ENCODE results near the gene MPRIP.

DNA sequence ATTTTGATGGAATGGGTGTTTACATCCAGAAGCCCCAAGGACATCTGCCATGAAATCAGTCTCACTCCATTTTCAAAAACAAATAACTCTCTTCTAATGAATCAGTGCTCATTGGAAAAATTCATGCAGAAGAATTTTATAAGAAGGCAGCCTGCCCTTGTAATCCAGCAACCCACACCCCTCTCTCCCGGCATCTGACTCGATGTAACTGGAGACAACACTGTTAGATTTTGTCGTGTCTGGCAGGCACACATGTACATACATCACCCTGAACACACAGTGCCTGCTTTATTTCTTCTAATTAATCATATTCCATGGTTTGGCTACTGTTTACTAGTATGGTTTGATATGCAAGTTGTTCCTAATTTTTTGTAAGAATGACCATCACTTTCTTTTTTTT, 175.7 kb downstream of the MPRIP start:
- TF ChIP-seq, protein P1, sequence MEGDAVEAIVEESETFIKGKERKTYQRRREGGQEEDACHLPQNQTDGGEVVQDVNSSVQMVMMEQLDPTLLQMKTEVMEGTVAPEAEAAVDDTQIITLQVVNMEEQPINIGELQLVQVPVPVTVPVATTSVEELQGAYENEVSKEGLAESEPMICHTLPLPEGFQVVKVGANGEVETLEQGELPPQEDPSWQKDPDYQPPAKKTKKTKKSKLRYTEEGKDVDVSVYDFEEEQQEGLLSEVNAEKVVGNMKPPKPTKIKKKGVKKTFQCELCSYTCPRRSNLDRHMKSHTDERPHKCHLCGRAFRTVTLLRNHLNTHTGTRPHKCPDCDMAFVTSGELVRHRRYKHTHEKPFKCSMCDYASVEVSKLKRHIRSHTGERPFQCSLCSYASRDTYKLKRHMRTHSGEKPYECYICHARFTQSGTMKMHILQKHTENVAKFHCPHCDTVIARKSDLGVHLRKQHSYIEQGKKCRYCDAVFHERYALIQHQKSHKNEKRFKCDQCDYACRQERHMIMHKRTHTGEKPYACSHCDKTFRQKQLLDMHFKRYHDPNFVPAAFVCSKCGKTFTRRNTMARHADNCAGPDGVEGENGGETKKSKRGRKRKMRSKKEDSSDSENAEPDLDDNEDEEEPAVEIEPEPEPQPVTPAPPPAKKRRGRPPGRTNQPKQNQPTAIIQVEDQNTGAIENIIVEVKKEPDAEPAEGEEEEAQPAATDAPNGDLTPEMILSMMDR (conservative IDR thresholded peaks at IDR 0.05; ENCODE audit: low read depth, low read length) = no peak
- TF ChIP-seq EZH2 (IDR thresholded peaks at IDR 0.05; ENCODE audit: low read length, unreplicated experiment) = no peak
- no peak for TF ChIP-seq EZH2phosphoT487 (IDR thresholded peaks at IDR 0.05; ENCODE audit: borderline replicate concordance, low read length)
